AG08396 (cell line): ENCODE results near the gene LRRC41.
A peak's percentile ranks its signal among the peaks of the same experiment; 100 is the strongest.
"Not testable (repeated sequence)": the region's sequence is repeated elsewhere in the genome, so short reads cannot be mapped to it uniquely, and the experiment has no call there.

ENCODE experiments used
- DNase-seq: peaks from one replicate; pipeline ENCODE4 v3.0.0; 2012; ENCODE audit warnings: low spot score, mixed read lengths

LRRC41 gene

DNA sequence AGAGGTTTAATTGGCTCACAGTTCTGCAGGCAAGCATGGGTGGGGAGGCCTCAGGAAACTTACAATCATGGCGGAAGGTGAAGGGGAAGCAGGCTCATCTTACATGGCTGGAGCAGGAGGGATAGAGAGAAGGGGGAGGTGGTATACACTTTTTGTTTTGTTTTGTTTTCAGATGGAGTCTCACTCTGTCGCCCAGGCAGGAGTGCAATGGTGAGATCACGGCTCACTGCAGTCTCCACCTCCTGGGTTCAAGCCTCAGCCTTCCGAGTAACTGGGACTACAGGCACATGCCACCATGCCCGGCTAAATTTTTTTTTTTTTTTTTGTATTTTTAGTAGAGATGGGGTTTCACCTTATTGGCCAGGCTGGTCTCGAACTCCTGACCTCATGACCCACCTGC, 18.8 kb upstream of the LRRC41 start:
- not testable (repeated sequence) for DNase-seq

GRCh38 chr1:46319960-46320914, 16.8 kb upstream of the LRRC41 start:
- DNase-seq = not testable (repeated sequence)

DNA sequence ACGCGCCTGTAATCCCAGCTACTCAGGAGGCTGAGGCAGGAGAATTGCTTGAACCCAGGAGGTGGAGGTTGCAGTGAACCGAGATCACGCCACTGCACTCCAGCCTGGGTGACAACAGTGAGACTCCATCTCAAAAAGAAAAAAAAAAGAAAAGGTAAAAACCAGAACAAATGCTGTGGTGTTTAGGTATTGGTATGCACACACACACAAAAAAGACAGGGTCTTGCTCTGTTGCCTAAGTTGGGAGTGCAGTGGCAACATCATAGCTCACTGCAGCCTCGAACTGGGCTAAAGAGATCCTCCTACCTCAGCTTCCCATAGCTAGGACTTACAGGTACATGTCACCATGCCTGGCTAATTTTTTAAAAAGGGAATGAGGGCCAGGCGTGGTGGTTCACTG, 15.9 kb upstream of the LRRC41 start:
- DNase-seq = not testable (repeated sequence)

DNA sequence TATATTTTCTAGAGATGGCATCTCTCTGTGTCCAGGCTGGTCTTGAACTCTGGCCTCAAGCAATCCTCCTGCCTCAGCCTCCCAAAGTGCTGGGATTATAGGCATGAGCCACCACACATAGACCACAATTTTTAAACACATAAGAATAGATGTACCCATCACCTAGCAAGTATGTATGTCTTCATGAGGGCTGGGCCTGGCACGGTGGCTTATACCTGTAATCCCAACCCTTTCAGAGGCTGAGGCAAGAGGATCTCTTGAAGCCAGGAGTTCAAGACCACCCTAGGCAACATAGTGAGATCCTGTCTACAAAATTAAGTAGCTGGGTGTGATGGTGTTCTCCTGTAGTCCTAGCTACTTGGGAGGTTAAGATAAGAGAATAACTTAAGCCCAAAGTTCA, 13.9 kb upstream of the LRRC41 start:
- no peak for DNase-seq

GRCh38 chr1:46315669-46316403, 12.4 kb upstream of the LRRC41 start:
- DNase-seq = peak; percentile 57

DNA sequence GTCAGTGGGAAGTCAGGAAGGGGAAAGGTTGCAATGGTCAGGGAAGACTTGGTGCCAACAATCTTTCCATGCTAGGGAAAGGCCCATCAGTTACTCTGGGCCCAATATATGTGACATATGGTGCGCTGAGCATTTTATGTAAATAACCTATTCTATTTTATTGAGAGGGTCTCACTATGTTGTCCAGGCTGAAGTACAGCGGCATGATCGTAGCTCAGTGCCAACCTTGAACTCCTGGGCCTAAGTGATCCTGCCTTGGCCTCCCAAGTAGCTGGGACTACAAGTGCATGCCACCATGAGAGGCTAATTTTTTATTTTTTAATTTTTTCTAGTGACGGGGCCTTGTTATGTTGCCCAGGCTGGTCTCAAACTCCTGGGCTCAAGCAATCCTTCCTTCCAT, 6.9 kb upstream of the LRRC41 start:
- DNase-seq = no peak

DNA sequence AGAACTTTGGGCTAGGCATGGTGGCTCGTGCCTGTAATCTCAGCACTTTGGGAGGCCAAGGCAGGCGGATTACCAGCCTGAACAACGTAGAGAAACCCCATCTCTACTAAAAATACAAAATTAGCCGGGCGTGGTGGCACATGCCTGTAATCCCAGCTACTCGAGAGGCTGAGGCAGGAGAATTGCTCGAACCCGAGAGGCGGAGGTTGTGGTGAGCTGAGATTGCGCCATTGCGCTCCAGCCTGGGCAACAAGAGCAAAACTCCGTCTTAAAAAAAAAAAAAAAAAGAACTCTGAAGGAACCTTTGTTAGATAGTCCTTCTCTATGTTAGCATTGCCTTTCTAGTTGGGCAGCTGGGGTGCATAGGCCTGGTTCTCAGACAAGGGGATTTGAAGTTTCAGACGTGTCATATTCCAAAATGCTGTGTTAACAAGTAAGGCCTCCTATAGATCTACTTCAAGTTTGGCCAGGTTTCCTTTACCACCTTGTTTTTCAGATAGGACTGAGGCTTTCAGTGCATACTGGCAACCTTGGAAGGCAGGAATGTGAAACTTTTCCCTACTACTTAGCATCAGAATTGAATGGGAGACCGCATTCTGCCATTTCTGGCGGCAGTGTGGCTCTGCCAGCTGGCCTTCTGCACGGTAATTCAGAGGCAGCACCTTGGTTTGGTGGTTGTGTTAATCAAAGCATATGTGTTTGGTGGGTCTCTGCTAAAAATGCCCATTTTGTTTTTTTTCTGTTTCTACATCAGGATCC, 6.2 kb upstream of the LRRC41 start:
- no peak for DNase-seq

- no peak for DNase-seq
These were observed 2.7 kb upstream of the LRRC41 start for GRCh38 chr1:46306159-46306530.

DNA sequence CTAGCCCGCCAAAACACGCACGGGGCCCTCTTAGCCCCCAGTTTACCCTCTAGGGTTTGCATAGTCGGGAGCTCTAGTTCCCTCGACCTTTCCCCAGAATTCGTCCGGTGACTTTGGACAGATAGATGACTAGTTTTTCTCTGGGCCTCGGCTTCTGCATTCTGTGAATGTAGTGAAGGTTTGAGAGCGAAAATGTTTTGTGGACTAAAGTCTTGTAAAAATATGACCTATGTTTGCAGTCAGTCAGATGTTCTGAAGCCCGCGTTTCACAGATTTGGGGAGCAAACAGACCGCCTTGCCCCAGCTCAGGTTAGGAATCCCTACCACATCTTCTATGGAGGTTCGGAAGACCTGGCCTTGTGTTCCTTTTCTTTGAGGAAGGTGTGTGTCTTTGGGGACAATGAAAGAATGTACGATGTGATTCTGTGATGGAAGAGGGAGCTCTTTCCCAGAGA, 483 bp upstream of the LRRC41 start:
- DNase-seq = peak; percentile 22

DNA sequence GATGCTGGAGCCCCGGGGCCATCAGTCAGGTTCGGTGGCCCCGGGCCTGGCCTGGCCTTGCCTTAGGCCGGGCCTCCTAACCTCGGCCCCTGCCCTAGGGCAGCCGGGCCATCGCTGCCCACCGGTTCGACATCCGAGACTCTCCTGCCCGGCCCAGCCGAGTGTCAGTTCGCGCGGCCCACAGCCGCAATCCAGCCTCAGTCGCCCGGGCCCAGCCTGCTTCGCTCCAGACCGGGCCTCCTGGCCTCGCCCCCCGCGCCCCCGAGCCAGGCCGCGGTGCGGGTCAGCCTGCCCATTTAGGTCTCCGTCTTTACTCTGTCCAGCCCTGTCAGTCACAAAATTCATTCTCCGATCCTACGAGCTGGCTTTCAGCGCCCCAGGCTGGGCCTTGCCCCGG, 777 bp downstream of the LRRC41 start:
- DNase-seq = peak; percentile 56

DNA sequence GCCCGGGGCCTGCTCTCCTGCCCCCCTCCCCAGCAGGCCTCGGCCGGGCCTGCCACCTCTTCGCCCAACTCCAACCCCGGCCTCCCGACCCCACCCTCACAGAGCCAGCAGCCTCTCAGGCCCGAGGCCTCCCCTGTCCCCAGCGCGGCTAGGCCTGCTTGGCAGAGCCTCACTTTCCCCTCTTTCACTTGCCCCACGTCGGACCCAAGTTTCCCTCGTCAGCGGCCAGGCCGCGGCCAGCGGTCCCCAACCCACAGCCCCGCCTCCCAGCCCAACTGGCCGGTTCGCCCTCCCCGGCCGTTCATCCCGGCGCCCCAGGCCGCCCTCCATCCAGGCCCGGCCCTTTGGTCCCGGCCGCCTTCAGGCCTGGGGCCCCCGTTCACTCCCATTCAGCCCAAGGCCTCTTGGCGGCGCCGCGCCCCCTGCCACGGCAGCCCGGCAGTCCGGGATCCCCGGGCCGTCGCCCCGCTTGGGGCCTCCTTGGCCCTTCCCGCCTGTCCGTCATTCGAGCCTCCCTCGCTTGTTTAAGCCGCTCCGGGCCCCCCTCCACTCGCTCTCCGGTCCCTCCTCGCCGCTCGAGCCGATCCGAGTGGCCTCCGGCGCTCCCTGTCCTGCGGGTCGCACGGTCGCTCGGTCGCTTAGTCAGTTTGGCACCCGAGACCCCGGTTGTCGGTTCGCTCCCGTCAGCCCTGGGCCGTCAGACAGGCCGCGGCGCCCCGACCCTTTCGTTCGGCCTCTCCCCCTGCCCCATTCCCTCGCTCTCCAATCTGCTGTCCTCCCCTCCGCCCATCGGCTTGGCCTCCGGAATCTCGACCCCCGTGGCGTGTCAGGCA, 1.4 kb downstream of the LRRC41 start:
- peak; percentile 70 for DNase-seq

DNA sequence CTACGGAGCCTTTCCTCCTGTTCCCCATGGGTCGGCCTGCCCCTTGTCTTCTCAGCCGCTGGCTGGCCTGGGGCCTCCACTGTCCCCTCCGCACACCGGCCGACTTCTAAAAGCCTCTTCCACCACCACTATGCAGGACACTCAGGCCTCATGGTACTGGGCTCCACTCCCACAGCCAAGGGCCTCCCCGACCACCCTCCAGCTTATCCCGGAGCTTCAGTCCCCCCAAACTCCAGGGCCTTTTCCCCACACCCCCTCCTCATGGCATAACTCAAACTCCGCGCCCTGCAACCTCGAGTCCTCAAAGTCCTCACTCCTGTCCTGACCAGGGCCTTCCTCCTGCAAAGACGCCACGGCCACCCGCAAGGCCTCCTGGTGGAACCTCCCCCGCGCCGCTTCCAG, 2.0 kb downstream of the LRRC41 start:
- peak; percentile 49 for DNase-seq

DNA sequence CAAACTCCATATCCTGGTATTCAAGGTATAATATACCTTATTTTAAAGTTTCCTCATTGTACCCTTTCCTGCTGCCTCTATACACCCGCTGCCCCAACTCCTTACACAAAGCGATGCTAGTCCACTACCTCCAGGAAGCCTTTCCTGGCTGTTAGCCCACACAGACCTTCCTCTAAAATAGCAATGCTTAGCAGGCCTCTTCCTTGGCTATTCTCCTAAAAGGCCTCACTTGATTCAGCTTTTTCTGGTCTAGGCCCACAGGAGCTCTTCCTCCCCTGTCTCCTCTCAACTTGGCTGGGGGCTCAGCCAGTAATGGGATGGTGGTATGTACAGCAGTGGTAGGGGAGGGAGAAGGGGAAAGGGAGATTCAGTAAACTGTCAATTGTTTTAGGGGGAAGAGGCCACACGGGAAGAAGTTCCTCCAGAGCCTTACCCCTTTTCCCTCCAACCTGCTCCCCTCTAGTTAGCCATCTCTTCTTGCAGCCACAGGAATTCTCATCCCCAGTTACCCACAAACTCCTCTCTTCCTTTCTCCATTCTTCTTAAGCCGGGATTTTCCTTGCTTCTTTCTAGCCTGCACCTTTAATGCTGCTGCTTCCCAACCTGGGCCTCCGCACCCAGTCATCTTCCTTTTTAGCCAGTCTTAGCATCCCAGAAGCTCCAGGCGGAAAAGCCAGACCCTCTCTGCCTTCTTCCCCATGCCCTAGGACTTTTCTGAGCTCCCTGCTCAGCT, 2.6 kb downstream of the LRRC41 start:
- peak; percentile 40 for DNase-seq

DNA sequence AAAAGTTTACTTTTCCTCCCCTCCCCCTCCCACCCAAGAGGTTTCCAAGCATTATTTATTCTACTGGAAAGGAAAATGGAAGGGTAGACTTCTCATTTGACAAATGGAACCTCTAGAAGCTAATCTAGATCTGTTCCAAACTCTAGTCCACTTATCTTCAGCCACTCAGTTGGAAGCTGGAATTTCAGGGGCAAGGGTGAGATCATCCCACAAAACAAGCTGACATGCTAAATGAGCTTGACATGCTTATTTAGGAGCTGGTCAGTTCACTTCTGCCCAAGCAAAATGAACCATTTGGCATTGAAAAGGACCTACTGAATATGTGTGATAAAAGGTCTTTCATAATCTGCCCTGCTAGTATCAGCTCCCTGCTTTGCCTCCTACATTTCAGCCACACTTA, 5.0 kb downstream of the LRRC41 start:
- DNase-seq = no peak

GRCh38 chr1:46295306-46295705, 8.1 kb downstream of the LRRC41 start:
- DNase-seq = no peak

GRCh38 chr1:46289976-46290375, 13.4 kb downstream of the LRRC41 start:
- no peak for DNase-seq

DNA sequence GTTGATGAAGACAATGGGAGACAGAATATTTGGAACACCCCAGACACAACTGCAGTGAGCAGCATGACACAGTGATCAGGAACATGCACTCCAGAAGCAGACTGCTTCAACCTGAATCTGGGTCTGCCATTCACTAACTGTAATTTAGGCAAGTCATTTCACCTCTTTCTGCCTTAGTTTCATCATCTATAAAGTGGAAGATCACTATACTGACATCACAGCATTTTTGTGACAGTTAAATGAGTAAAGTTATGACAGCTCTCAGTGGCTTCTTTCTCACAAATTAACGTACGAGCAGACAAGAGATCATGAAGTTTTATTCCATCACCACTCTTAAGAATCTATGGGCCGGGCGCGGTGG, 14.3 kb downstream of the LRRC41 start:
- DNase-seq = no peak

GRCh38 chr1:46288485-46289133, 14.8 kb downstream of the LRRC41 start:
- peak; percentile 54 for DNase-seq

DNA sequence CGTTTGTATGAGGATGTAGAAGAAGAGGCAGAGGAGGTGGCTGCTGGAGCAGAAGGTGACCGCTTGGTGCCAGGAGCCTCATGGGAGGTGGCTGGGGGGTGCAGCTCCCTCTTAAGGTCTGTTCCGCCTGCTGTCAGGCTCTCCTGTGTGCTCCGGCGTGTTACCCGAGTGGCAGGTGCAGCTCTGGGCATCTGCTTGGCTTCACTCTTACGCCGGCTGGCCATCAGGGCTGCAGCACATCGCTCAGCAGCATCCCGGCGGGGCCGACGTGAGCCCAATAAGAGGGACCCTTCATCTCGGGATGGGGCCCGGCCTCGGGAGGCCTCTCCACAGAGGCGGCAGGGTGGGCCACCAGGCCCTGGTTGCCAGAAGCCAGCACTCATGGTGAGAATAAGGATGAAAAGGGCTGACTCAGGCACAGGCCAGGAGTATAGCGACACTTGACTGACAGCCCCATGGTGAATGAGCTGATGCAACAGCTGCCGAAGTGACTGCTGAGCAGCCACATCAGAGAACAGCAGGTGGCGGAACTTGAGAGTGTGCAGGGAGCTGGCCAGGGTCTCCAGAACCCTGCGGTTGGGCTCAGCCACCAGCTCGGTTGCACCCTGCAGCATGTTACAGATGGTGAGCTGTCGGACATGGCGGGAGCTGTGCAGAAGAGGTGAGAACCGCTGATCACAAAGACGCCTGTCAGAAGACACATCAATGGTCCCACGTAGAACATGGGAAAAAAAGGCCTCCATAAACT, 17.5 kb downstream of the LRRC41 start:
- no peak for DNase-seq
